HepG2 (cell line): ENCODE data around the gene FCRLA. TPM values are rescaled to one million over a fixed set of nuclear protein-coding genes. Genes with fewer than 3 reads are reported as not detected.

Experiments
- ARNT2 ChIP-seq: sonication (generic); formaldehyde crosslinking; IDR thresholded peaks from 2 replicates; pipeline ENCODE4 v1.8.0; 2022; ENCODE audit warnings: mild to moderate bottlenecking, low read depth, missing genetic modification reagents, moderate library complexity
- BORCS8-MEF2B ChIP-seq: sonication (generic); formaldehyde crosslinking; IDR thresholded peaks from 2 replicates; pipeline ENCODE4 v1.8.0; 2022; ENCODE audit warnings: mild to moderate bottlenecking, missing genetic modification reagents
- BRF2 ChIP-seq: sonication (generic); formaldehyde crosslinking; IDR thresholded peaks from 2 replicates; pipeline ENCODE4 v1.8.1; 2022; ENCODE audit warnings: mild to moderate bottlenecking, missing genetic modification reagents
- CBX2 ChIP-seq, 2 experiments: fragments of 200-600 bp in 1 of 2; sonication (generic); formaldehyde crosslinking in 1 of 2; IDR thresholded peaks; 2 replicates each; pipeline versions ENCODE4 v1.7.0 to v1.8.1; 2018 to 2022; ENCODE audit warnings: low read depth in 2 of 2, low read length in 1 of 2, mild to moderate bottlenecking in 1 of 2, missing genetic modification reagents in 1 of 2
- FOXA1 ChIP-seq, 2 experiments: fragments of 450-650 bp in 1 of 2; sonication (generic) in 1 of 2; formaldehyde crosslinking in 1 of 2; IDR thresholded peaks; 2 replicates each; pipeline versions ENCODE4 v1.4.0 to v1.6.1; 2016 to 2020; ENCODE audit warnings: missing genetic modification reagents in 1 of 2
- GABPA ChIP-seq, 2 experiments: IDR thresholded peaks; 2 replicates each; pipeline ENCODE4 v1.6.1; 2011 to 2016; ENCODE audit warnings: low read depth in 2 of 2, low read length in 1 of 2, missing biosample characterization in 1 of 2, missing genetic modification characterization in 1 of 2
- HNF4A ChIP-seq: sonication (generic); formaldehyde crosslinking; IDR thresholded peaks from 2 replicates; pipeline ENCODE4 v1.4.0; 2020; ENCODE audit warnings: missing genetic modification reagents
- JUND ChIP-seq: sonication (generic); formaldehyde crosslinking; IDR thresholded peaks from 2 replicates; pipeline ENCODE4 v1.8.0; 2022; ENCODE audit warnings: mild to moderate bottlenecking, missing genetic modification reagents
- KDM3A ChIP-seq: IDR thresholded peaks from 2 replicates; pipeline ENCODE4 v1.6.1; 2018; ENCODE audit warnings: low read depth, missing compliant biosample characterization
- MIXL1 ChIP-seq: IDR thresholded peaks from 2 replicates; pipeline ENCODE4 v1.6.1; 2016
- MZF1 ChIP-seq: sonication (generic); formaldehyde crosslinking; IDR thresholded peaks from 2 replicates; pipeline ENCODE4 v1.8.1; 2023; ENCODE audit warnings: mild to moderate bottlenecking, missing genetic modification reagents, borderline replicate concordance
- NR2F1 ChIP-seq, 2 experiments: fragments of 450-650 bp in 1 of 2; formaldehyde crosslinking in 1 of 2; IDR thresholded peaks; 2 replicates each; pipeline versions ENCODE4 v1.5.0 to v1.6.1; 2016 to 2020; ENCODE audit warnings: mild to moderate bottlenecking in 1 of 2, missing compliant biosample characterization in 1 of 2, missing genetic modification reagents in 1 of 2, moderate library complexity in 1 of 2
- PITX1 ChIP-seq: sonication (generic); formaldehyde crosslinking; IDR thresholded peaks from 2 replicates; pipeline ENCODE4 v1.5.1; 2020; ENCODE audit warnings: mild to moderate bottlenecking, missing genetic modification reagents
- SRSF9 ChIP-seq: fragments of 200-400 bp; formaldehyde crosslinking; IDR thresholded peaks from 2 replicates; pipeline ENCODE4 v1.6.1; 2018; ENCODE audit warnings: borderline replicate concordance, mild to moderate bottlenecking, low read depth, low read length; ENCODE audit not compliant: insufficient read depth, poor library complexity, severe bottlenecking
- TERF1 ChIP-seq: sonication (generic); formaldehyde crosslinking; IDR thresholded peaks from 2 replicates; pipeline ENCODE4 v1.8.0; 2022; ENCODE audit warnings: mild to moderate bottlenecking, missing genetic modification reagents, moderate library complexity
- YEATS4 ChIP-seq: sonication (generic); formaldehyde crosslinking; IDR thresholded peaks from 2 replicates; pipeline ENCODE4 v1.4.0; 2020; ENCODE audit warnings: missing genetic modification reagents, borderline replicate concordance
- ZBTB10 ChIP-seq: sonication (generic); formaldehyde crosslinking; IDR thresholded peaks from 2 replicates; pipeline ENCODE4 v1.4.0; 2020; ENCODE audit warnings: missing genetic modification reagents, borderline replicate concordance
- ZBTB7A ChIP-seq: sonication (generic); formaldehyde crosslinking; IDR thresholded peaks from 2 replicates; pipeline ENCODE4 v1.8.0; 2022; ENCODE audit warnings: mild to moderate bottlenecking, missing genetic modification reagents
- ZFP41 ChIP-seq: sonication (generic); formaldehyde crosslinking; IDR thresholded peaks from 2 replicates; pipeline ENCODE4 v1.4.0; 2020; ENCODE audit warnings: mild to moderate bottlenecking, missing genetic modification reagents, borderline replicate concordance
- ZNF282 ChIP-seq: fragments of 450-650 bp; IDR thresholded peaks from 2 replicates; pipeline ENCODE4 v1.6.1; 2018; ENCODE audit not compliant: partially characterized antibody
- ZNF337 ChIP-seq: sonication (generic); formaldehyde crosslinking; IDR thresholded peaks from 2 replicates; pipeline ENCODE4 v1.5.1; 2020; ENCODE audit warnings: missing genetic modification reagents, low read depth, mild to moderate bottlenecking, borderline replicate concordance
- ZNF530 ChIP-seq: sonication (generic); formaldehyde crosslinking; IDR thresholded peaks from 2 replicates; pipeline ENCODE4 v1.5.0; 2020; ENCODE audit warnings: low read depth, mild to moderate bottlenecking, missing genetic modification reagents
- ZNF580 ChIP-seq: IDR thresholded peaks from 2 replicates; pipeline ENCODE4 v1.6.1; 2016; ENCODE audit warnings: low read depth, borderline replicate concordance
- ZNF678 ChIP-seq: sonication (generic); formaldehyde crosslinking; IDR thresholded peaks from 2 replicates; pipeline ENCODE4 v1.4.0; 2020; ENCODE audit warnings: mild to moderate bottlenecking, missing genetic modification reagents
- ZNF776 ChIP-seq: sonication (generic); formaldehyde crosslinking; IDR thresholded peaks from 2 replicates; pipeline ENCODE4 v1.4.0; 2020; ENCODE audit warnings: mild to moderate bottlenecking, missing genetic modification reagents
- ZNF841 ChIP-seq: sonication (generic); formaldehyde crosslinking; IDR thresholded peaks from 2 replicates; pipeline ENCODE4 v1.8.1; 2023; ENCODE audit warnings: missing genetic modification reagents, borderline replicate concordance
- polyA plus RNA-seq, 8 experiments: library from polyadenylated mRNA; depleted of rRNA in 3 of 8; stranded (reverse) in 7 of 8; unstranded in 1 of 8; fragments of >200 nt; fragmentation: Illumina TruSeq in 4 of 8; extraction: Trizol in 4 of 8; gene quantifications; 2 replicates each; pipeline versions ENCODE4 v1.2.1 to v1.2.3, GENCODE V29; 2011 to 2016; ENCODE audit warnings: low read depth in 4 of 8, missing spikeins in 1 of 8, mixed read lengths in 1 of 8; ENCODE audit not compliant: insufficient read depth in 1 of 8
- total RNA-seq, 5 experiments: library from RNA; depleted of rRNA; stranded (reverse); fragments of >200 nt; fragmentation: Illumina TruSeq; extraction: Trizol; gene quantifications; 2 replicates each; pipeline ENCODE4 v1.2.3, GENCODE V29; 2016; ENCODE audit warnings: low read depth in 1 of 5

Gene FCRLA
- total and polyA plus RNA-seq, 2 of the 13 experiments (the other 11 are each of a cell fraction or from before 2014, with no cell fraction given): not detected

- no peak for TF ChIP-seq ZBTB7A
- peak; percentile 69; the same call in 1 of the 2 replicates for TF ChIP-seq ZNF580
- no peak for TF ChIP-seq ZNF530
- TF ChIP-seq CBX2 (IDR thresholded peaks at IDR 0.05; ENCODE audit: low read depth, low read length): no peak
- TF ChIP-seq CBX2 (CRISPR knock-in tag; IDR thresholded peaks at IDR 0.05; ENCODE audit: low read depth): 0 out of 2 replicates have a peak, but pooled peaks have one; percentile 61
- TF ChIP-seq MZF1 (CRISPR knock-in tag): no peak
- no peak for TF ChIP-seq BORCS8-MEF2B (CRISPR knock-in tag)
- no peak for TF ChIP-seq ZNF776
- TF ChIP-seq JUND (CRISPR knock-in tag): no peak
- no peak for TF ChIP-seq GABPA (IDR thresholded peaks at IDR 0.05; ENCODE audit: low read depth, low read length)
- TF ChIP-seq GABPA (CRISPR knock-in tag; IDR thresholded peaks at IDR 0.05; ENCODE audit: low read depth): 0 out of 2 replicates have a peak, but pooled peaks have one; percentile 27
- TF ChIP-seq ZNF337 (CRISPR knock-in tag): no peak
- no peak for TF ChIP-seq ARNT2 (CRISPR knock-in tag)
- 0 out of 2 replicates have a peak, but pooled peaks have one; percentile 25 for TF ChIP-seq YEATS4 (CRISPR knock-in tag)
- TF ChIP-seq NR2F1 (CRISPR knock-in tag; IDR thresholded peaks at IDR 0.05): no peak
- TF ChIP-seq HNF4A (CRISPR knock-in tag): peak; percentile 56
- TF ChIP-seq ZNF282: no peak
- no peak for TF ChIP-seq ZNF841
- peak; percentile 99 for TF ChIP-seq PITX1
- TF ChIP-seq MIXL1 (CRISPR knock-in tag): peak; percentile 96
- peak; percentile 23; the same call in 1 of the 2 replicates for TF ChIP-seq KDM3A
- no peak for TF ChIP-seq ZNF678
- no peak for TF ChIP-seq BRF2 (CRISPR knock-in tag)
- TF ChIP-seq SRSF9: no peak
- no peak for TF ChIP-seq ZBTB10 (CRISPR knock-in tag)
- no peak for TF ChIP-seq TERF1 (CRISPR knock-in tag)
- TF ChIP-seq FOXA1 (IDR thresholded peaks at IDR 0.05): 0 out of 2 replicates have a peak, but pooled peaks have one; percentile 22
- peak; percentile 96 for TF ChIP-seq FOXA1 (CRISPR knock-in tag; IDR thresholded peaks at IDR 0.05)
- TF ChIP-seq ZFP41 (CRISPR knock-in tag): no peak
Observed at GRCh38 chr1:161702250-161702649, 4.8 kb upstream of the FCRLA start (continued).
